Renal cortex interstitium (tissue), 11 donors: Measurements from ENCODE around the gene TCERG1. TPM values are rescaled to one million over a fixed set of nuclear protein-coding genes. Genes with fewer than 3 reads are reported as not detected.
"Not testable (repeated sequence)": the region's sequence is repeated elsewhere in the genome, so short reads cannot be mapped to it uniquely, and the experiment has no call there.

ENCODE experiments used
- DNase-seq, 11 donors: peaks; one replicate each; pipeline ENCODE4 v3.0.0-alpha.2; 2013; ENCODE audit warnings: low read depth in 9 of 11, low spot score in 4 of 11; ENCODE audit errors: extremely low read depth in 1 of 11
- polyA plus RNA-seq, 3 donors: library from polyadenylated mRNA; unstranded; fragments of 120-200 nt; gene quantifications; one replicate each; pipeline ENCODE4 v1.2.1, GENCODE V29; 2013; ENCODE audit not compliant: insufficient read length in 3 of 3

TCERG1 gene
- polyA plus RNA-seq, 3 donors = 99.1 to 154 (median 135) TPM

GRCh38 chr5:146548781-146549449 lies 101.8 kb downstream of the TCERG1 start:
- DNase-seq = no peak

- DNase-seq = no peak
These were observed 102.5 kb downstream of the TCERG1 start for GRCh38 chr5:146549615-146550014.

- no peak for DNase-seq
These were observed 106.3 kb downstream of the TCERG1 start for GRCh38 chr5:146553446-146553845.

- not testable (repeated sequence) for DNase-seq
These were observed 109.8 kb downstream of the TCERG1 start for GRCh38 chr5:146556884-146557283.

DNA sequence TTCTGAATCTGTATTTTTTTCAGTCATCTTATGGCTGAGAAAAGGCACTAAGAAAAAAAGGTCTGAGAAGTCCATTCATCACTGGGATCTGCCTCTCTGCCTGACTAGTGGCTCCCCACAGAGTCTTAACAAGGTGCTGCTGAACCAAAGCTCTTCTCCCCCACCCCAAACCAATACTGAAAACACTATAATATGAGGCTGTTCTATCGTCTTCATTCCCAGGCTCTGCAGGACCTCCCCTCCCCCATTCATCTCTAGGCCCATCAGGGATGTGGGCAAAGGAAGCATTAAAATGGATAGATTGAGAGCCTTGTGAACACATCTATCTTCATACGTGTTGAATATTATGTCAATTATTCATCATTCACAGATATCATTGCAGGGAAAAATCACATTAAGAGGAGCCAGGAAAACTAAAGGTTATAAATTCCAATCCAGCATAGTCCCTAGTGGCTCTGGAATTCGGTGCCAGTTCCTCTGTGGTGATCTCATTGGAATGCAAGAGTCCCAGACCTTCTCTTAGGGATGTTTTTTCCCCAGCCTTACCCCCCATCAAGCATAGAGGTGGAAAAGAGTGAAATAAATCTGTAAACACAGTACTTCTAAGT lies 113.2 kb downstream of the TCERG1 start:
- DNase-seq = no peak

Other genes with a start within 250 kb of the TCERG1 start
- 10 to 100 TPM; 27.0 to 32.0 (median 28.3) TPM for gene RBM27, start 243.7 kb upstream of the TCERG1 start, polyA plus RNA-seq
- under 1 TPM; 0.17 to 0.22 (median 0.17) TPM for gene POU4F3, start 108.5 kb upstream of the TCERG1 start, polyA plus RNA-seq
- gene GPR151, start 68.9 kb downstream of the TCERG1 start, polyA plus RNA-seq = not detected